ENCODE data around the gene PASK.

Gene PASK

DNA sequence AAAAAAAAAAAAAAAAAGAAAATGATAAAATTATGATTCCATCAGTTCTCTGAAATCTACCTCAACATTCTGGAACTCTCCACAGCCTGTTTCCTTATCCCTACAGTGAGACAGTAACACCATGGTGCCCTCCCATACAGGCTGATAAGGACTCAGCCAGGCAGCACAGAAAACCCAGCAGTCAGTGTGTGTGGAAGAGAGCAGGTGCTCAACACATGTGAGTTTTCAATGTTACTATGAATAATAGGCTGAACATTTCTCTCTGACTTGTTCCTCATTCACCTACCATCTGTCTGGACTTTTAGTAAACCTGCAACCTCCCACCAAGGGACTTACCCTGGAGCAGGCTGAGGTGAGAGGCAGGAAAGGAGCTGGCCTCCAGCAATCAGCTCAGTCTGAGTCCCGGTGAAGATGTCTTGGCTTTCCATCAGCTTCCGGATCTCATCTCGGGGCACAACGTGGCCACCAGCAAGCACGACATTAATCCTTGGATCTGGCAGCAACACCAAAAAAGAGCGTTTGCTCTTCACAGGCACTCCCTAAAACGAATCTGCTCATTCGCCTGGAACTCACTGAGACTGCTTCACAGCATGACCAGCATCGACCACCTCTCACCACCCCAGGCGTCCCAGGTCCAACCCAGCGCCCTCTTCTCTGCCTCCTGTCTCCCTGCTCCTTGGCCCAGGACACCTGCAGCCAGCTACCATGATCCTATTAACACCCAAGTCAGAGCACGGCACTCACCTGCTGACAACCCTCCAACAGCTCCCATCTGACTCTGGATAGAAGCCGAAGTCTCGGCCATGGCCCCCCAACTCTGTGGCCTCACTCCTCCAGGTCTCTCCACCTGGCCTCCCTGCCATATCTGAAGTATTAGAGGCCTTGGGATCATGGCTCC lies 16.5 kb downstream of the PASK start:
- no peak for DNase-seq (ENCODE audit: low read depth)
- no peak overlapping the region for H3K4me3 ChIP-seq (ENCODE audit: low read depth, low read length)
- TF ChIP-seq, protein P1, sequence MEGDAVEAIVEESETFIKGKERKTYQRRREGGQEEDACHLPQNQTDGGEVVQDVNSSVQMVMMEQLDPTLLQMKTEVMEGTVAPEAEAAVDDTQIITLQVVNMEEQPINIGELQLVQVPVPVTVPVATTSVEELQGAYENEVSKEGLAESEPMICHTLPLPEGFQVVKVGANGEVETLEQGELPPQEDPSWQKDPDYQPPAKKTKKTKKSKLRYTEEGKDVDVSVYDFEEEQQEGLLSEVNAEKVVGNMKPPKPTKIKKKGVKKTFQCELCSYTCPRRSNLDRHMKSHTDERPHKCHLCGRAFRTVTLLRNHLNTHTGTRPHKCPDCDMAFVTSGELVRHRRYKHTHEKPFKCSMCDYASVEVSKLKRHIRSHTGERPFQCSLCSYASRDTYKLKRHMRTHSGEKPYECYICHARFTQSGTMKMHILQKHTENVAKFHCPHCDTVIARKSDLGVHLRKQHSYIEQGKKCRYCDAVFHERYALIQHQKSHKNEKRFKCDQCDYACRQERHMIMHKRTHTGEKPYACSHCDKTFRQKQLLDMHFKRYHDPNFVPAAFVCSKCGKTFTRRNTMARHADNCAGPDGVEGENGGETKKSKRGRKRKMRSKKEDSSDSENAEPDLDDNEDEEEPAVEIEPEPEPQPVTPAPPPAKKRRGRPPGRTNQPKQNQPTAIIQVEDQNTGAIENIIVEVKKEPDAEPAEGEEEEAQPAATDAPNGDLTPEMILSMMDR (IDR thresholded peaks at IDR 0.05; ENCODE audit: low read depth, low read length, missing control alignments), result no peak
- in situ Hi-C loops (cut with HindIII; ENCODE audit: low sequenced_read_pairs), result no loop called here

DNA sequence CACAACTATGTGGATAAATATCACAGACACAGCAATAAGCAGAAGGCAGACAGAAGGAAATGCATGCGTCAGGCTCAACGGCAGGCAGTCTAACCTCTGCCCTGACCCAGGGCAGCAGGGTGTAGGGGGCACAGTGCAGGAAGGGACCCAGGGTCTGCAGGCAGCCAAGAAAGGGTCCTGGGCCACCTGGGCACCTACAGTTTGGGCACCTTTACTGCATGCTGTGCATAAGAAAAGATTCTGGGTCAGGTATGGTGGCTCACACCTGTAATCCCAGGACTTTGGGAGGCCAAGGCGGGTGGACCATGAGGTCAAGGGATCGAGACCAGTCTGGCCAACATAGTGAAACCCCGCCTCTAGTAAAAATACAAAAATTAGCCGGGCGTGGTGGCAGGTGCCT lies 17.7 kb downstream of the PASK start:
- TF ChIP-seq, protein P1 (IDR thresholded peaks at IDR 0.05; ENCODE audit: low read depth, low read length, missing control alignments), result no peak
- DNase-seq (ENCODE audit: low read depth), result no peak
- in situ Hi-C loops (cut with HindIII; ENCODE audit: low sequenced_read_pairs), result no loop called here
- no peak overlapping the region for H3K4me3 ChIP-seq (ENCODE audit: low read depth, low read length)

DNA sequence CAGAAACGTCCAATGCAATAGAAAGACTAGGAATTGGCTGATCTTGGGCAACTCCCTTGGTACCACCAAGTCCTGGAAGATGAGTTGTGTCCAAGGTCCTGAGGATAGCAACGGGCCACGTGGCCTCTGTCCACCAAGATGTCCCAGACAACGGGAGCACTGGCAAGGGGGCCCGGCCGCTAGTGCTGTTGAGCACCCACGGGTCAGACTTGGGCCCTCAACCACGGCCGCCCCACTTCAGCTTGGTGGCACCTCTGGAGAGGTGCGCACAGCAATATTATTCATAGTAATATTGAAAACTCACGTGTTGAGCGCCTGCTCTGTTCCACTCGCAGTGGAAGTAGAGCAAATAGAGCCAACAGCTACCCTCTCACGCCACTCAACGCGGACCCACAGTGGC lies 19.0 kb downstream of the PASK start:
- no peak for DNase-seq (ENCODE audit: low read depth)
- TF ChIP-seq, protein P1 (IDR thresholded peaks at IDR 0.05; ENCODE audit: low read depth, low read length, missing control alignments), result no peak
- in situ Hi-C loops (cut with HindIII; ENCODE audit: low sequenced_read_pairs), result no loop called here
- H3K4me3 ChIP-seq (ENCODE audit: low read depth, low read length), result no peak overlapping the region

DNA sequence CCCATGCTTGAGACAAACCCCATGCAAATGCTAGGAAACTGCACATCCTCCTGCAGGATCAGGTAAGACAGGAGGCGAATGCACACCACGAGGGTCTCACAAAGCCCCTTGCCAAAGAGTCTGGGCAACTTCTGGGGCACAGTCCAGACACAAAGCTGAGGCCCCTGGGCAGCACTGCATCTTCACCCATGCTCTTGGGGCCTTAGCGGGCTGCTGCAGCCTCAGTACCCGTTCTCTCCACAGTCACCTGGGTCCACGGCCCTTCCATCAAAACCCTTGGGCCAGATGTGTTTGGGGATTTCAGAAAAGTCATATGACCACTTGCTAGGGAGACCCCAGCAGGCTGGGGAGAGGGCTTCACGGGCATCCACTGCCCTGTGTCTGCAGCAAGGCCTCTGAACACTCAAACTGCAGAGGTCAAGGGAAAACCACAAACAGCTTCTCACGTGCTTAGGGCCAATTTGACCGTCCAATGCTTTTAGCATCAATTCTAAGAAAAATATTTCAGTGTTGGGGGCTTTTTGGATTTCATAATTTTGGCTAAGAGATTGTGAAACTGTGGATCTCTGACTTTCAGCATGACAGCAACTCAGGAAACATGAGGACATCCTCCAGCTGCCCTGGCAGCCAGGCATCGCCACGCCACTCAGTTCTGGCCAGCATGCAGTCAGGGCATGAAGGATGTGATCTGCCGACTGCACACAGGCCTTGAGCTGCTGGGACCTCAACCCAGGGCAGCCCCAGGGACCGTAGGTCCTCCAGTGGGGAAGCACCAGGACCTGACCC lies 20.0 kb downstream of the PASK start:
- in situ Hi-C loops (cut with HindIII; ENCODE audit: low sequenced_read_pairs), result no loop called here
- TF ChIP-seq, protein P1 (IDR thresholded peaks at IDR 0.05; ENCODE audit: low read depth, low read length, missing control alignments), result no peak

DNA sequence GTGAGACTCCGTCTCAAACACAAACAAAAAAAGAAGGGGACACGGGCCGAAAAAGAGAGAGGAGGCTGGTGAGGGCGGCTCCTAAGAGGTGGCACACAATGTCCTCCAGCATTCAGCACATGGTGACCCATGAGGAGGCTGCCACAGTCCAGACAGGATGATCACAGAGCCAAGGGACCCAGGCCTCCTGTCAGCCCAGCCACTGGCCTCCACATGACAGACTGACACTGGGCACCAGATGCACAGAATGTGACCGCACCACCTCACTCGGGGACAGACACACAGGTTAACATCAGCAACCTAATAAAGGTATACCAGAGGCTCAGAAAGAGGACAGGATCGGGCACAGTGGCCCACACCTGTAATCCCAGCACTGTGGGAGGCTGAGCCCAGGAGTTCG lies 21.0 kb downstream of the PASK start:
- no peak overlapping the region for H3K4me3 ChIP-seq (ENCODE audit: low read depth, low read length)
- in situ Hi-C loops (cut with HindIII; ENCODE audit: low sequenced_read_pairs), result no loop called here
- TF ChIP-seq, protein P1 (IDR thresholded peaks at IDR 0.05; ENCODE audit: low read depth, low read length, missing control alignments), result no peak
- no peak for DNase-seq (ENCODE audit: low read depth)

More for the DNA sequence above, 20.0 kb downstream of the PASK start:
- DNase-seq (ENCODE audit: low read depth), result no peak
- H3K4me3 ChIP-seq (ENCODE audit: low read depth, low read length), result no peak overlapping the region

DNA sequence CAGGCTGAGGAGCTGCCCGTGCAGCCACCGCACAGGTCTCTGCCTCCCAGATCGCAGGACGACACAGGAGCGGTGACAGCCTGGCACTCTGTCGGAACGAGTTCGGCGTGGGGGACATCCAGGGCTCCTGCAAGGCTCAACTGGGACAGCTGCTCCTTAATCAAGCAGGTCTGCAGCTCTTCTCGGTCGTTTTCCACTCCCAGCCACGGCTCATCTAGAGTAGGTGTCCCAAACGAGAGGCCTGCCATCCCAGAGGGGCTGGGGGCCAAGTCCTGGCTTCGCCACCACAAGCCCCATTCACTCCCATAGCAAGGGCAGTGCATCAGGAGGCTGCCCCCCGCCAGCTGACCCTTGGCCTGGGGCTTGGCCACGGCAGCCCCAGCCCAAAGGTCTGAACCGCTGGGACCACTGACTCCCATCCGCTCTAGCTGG lies 22.5 kb downstream of the PASK start:
- in situ Hi-C loops (cut with HindIII; ENCODE audit: low sequenced_read_pairs), result no loop called here
- DNase-seq (ENCODE audit: low read depth), result no peak
- no peak overlapping the region for H3K4me3 ChIP-seq (ENCODE audit: low read depth, low read length)
- TF ChIP-seq, protein P1 (IDR thresholded peaks at IDR 0.05; ENCODE audit: low read depth, low read length, missing control alignments), result no peak

All from astrocyte of the cerebellum (primary cell).